GM06990 (cell line): Measurements from ENCODE around the gene CYB5R3.

Source experiments
- DNase-seq: peaks from one replicate; pipeline ENCODE4 v3.0.0-alpha.2; 2011; ENCODE audit not compliant: insufficient read length; ENCODE audit errors: extremely low read depth
- H3K27me3 ChIP-seq: replicated peaks from 2 replicates; pipeline ENCODE4 v1.6.0; 2011; ENCODE audit warnings: low read length; ENCODE audit not compliant: control insufficient read depth, insufficient read depth
- H3K36me3 ChIP-seq: 2 replicates; pipeline ENCODE4 v1.5.1; 2011; ENCODE audit warnings: low read length; ENCODE audit not compliant: control insufficient read depth, insufficient read depth
- H3K4me3 ChIP-seq: replicated peaks from 2 replicates; pipeline ENCODE4 v1.5.1; 2011; ENCODE audit warnings: low read depth, mild to moderate bottlenecking, control low read depth, low read length
- CTCF ChIP-seq: IDR thresholded peaks from 2 replicates; pipeline ENCODE4 v1.5.1; 2011; ENCODE audit warnings: low read length, control low read depth, mild to moderate bottlenecking, inconsistent platforms; ENCODE audit not compliant: insufficient read depth, poor library complexity, severe bottlenecking

CYB5R3 gene

DNA sequence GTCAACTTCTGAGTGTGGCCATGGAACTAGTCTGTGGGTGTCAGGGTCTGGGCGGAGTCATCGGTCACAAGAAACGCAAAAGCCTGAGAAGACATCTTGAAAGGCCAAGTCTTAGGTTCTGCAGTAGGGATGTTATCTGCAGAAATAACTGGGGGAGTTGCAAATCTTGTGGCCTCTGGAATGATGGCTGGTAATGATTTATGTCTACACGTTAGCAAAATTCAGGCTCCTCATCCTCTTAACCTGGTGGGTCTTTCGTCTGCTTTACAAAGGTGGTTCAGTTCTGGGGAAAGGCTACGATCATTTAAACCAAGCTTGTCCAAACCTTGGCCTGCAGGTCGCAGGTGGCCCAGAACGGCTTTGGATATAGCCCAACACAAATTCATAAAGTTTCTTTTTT is 7.4 kb upstream of the CYB5R3 start:
- no peaks in the 10 kb centered on the region for H3K36me3 ChIP-seq
- H3K27me3 ChIP-seq, result no peaks in the 10 kb centered on the region
- no peak for TF ChIP-seq CTCF
- no peak overlapping the region for H3K4me3 ChIP-seq
- no peak for DNase-seq

- DNase-seq, result peak; percentile 56
- no peak overlapping the region for H3K4me3 ChIP-seq
Observed at GRCh38 chr22:42655693-42656092, 6.5 kb upstream of the CYB5R3 start.

DNA sequence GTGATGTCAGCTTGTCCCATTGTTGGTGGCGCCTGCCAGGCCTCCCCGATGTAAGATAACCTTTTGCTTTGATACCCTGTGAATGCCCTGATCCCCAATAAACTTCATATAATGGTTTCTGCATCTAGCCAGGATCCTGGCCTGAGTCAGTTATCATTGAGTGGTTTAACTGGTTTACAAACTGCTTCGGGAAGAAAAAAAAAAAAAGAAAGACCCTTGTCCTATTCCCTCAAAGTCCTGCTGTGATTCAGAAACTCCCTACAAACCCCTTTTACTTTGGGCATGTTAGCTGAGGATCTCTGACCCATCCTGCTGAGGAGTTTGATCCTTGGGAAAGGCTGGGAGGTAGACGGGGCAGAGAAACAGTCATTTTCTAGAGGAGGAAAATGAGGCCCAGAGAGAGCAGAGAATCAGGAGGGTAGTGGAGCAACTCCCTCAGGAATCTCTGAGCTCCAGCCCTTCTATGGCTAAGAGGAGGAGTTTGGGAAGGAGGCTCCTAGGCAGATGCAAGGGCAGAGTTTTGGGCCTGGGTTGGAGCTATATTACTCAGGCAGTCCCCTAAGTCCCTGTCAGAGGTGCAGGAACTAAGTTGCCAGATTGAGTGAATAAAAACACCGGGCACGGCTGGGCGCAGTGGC is 5.4 kb upstream of the CYB5R3 start:
- no peak for TF ChIP-seq CTCF
- no peaks in the 10 kb centered on the region for H3K36me3 ChIP-seq
- H3K4me3 ChIP-seq, result no peak overlapping the region
- H3K27me3 ChIP-seq, result no peaks in the 10 kb centered on the region
- DNase-seq, result no peak

More at GRCh38 chr22:42655693-42656092, 6.5 kb upstream of the CYB5R3 start:
- no peak for TF ChIP-seq CTCF
- no peaks in the 10 kb centered on the region for H3K27me3 ChIP-seq
- no peaks in the 10 kb centered on the region for H3K36me3 ChIP-seq

GRCh38 chr22:42653999-42654398 is 4.8 kb upstream of the CYB5R3 start:
- TF ChIP-seq CTCF, result no peak
- H3K36me3 ChIP-seq, result no peaks in the 10 kb centered on the region
- H3K27me3 ChIP-seq, result no peaks in the 10 kb centered on the region
- DNase-seq, result no peak
- H3K4me3 ChIP-seq, result no peak overlapping the region

GRCh38 chr22:42651134-42651533 is 1.9 kb upstream of the CYB5R3 start:
- Histone ChIP-seq H3K36me3 (peaks cover 2% of the 10 kb centered on the region; the same call in 1 of the 2 replicates), H3K4me3 (no peak overlapping the region), H3K27me3 (no peaks in the 10 kb centered on the region)
- DNase-seq, result no peak
- TF ChIP-seq CTCF, result no peak
